Nephron (organoid): ENCODE measurements around the gene PPM1N.

Experiments used
- H3K27ac Mint-ChIP-seq, 3 experiments: 2 replicates each; pipeline ENCODE4 v1.8.0; 2020; ENCODE audit warnings: mixed read lengths in 3 of 3, mild to moderate bottlenecking in 2 of 3, moderate library complexity in 1 of 3
- H3K27me3 Mint-ChIP-seq: 2 replicates; pipeline ENCODE4 v1.8.0; 2021; ENCODE audit warnings: low read depth, mild to moderate bottlenecking, moderate library complexity, mixed read lengths
- H3K36me3 Mint-ChIP-seq: 2 replicates; pipeline ENCODE4 v1.8.0; 2020; ENCODE audit warnings: low read depth, mixed read lengths
- H3K4me1 Mint-ChIP-seq: 2 replicates; pipeline ENCODE4 v1.8.0; 2020; ENCODE audit warnings: mixed read lengths
- H3K4me3 Mint-ChIP-seq, 3 experiments: 2 replicates each; pipeline ENCODE4 v1.8.0; 2020; ENCODE audit warnings: mild to moderate bottlenecking in 3 of 3, mixed read lengths in 3 of 3, moderate library complexity in 2 of 3
- H3K9me3 Mint-ChIP-seq: 2 replicates; pipeline ENCODE4 v1.8.0; 2020; ENCODE audit warnings: mixed read lengths
- CTCF ChIP-seq, 3 experiments: fragments of 200-600 bp; sonication (generic); IDR thresholded peaks; one replicate each; pipeline ENCODE4 v1.5.0; 2021; ENCODE audit warnings: antibody characterized with exemption in 3 of 3; ENCODE audit not compliant: unreplicated experiment in 3 of 3

The PPM1N gene

GRCh38 chr19:45474606-45475521 lies 23.4 kb upstream of the PPM1N start:
- Mint-ChIP-seq H3K4me3 (peak overlapping the region in 1 of 3 experiments; percentile 57), H3K27me3 (peaks cover 72% of the 10 kb centered on the region), H3K27ac (no peak overlapping the region), H3K9me3 (no peaks in the 10 kb centered on the region), H3K4me1 (peaks cover 15% of the 10 kb centered on the region), H3K36me3 (no peaks in the 10 kb centered on the region)
- TF ChIP-seq CTCF (IDR thresholded peaks at IDR 0.05; ENCODE audit: unreplicated experiment in 3 of 3), result no peak

DNA sequence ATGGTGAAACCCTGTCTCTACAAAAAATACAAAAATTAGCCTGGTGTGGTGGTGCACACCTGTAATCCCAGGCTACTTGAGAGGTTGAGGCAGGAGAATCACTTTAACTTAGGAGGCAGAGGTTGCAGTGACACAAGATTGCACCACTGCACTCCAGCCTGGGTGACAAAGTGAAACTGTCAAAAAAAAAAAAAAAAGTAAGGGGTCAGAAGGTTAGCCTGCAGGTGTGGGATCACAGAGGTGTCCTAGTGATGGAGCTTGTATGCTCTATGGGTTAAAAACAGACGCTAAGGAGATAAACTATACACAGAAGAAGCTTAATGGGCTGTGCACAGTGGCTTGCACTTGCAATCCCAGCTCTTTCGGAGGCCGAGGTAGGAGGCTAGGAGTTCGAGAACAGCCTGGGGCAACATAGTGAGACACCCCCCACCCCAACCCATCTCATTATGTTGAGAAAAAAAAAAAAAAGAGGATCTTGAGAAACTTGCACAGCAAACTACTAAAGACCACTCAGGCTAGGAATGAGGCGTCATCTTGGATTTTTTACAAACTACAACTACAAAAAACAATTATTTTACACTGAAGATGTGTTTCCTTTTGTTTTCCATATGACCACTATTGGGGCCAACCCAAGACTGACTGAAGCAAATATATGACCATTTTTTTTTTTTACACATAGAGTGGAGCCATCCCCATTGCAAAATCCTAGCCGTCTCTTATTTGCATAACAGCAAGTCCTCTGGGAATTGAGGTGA lies 22.5 kb upstream of the PPM1N start:
- TF ChIP-seq CTCF (IDR thresholded peaks at IDR 0.05; ENCODE audit: unreplicated experiment in 3 of 3), result no peak
- H3K27ac Mint-ChIP-seq, result no peak overlapping the region
- no peaks in the 10 kb centered on the region for H3K36me3 Mint-ChIP-seq
- H3K27me3 Mint-ChIP-seq, result peaks cover 66% of the 10 kb centered on the region
- H3K4me1 Mint-ChIP-seq, result peaks cover 15% of the 10 kb centered on the region
- peak overlapping the region in 1 of 3 experiments; percentile 63 for H3K4me3 Mint-ChIP-seq
- H3K9me3 Mint-ChIP-seq, result no peaks in the 10 kb centered on the region

DNA sequence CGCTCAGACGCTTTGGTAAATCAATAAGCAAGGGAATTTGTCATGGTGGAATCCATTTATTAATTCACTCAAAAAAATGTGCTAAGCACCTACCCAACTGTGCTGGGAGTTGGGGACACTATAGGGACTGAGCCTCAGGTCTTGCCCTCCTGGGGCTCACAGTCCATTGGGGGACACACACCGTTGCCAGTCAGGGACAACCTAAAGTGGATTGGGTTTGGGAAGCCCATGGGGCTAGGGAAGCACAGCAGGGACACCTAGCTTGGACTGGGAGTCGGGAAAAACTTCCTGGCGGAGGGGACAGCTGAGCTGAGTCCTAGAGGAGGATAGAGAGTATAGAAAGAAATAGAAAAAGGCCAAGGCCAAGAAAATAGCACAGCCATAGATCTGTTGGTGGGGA lies 21.9 kb upstream of the PPM1N start:
- Mint-ChIP-seq H3K27me3 (peaks cover 62% of the 10 kb centered on the region), H3K27ac (peak overlapping the region in 1 of 3 experiments; percentile 60), H3K36me3 (no peaks in the 10 kb centered on the region), H3K9me3 (no peaks in the 10 kb centered on the region), H3K4me3 (peak overlapping the region; percentile 51 to 63 (median 60)), H3K4me1 (peaks cover 15% of the 10 kb centered on the region)
- TF ChIP-seq CTCF (IDR thresholded peaks at IDR 0.05; ENCODE audit: unreplicated experiment in 3 of 3), result no peak

DNA sequence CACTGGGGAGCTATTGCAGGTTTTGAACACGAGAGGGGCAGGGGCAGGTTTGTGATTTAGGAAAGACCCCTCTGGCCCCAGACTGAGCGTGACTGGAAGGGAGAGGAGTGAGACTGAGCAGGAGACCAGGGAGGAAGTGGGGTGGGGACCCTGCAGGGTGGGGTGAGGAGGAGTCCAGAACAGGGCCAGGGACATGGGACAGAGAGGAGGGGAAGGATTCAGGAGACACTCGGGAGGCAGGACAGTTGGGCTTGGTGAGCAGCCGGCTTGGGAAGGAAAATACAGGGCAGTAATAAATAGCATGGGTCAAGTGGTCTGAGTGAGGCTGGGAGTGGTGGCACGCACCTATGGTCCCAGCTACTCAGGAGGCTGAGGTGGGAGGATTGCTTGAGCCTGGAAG lies 21.1 kb upstream of the PPM1N start:
- peaks cover 15% of the 10 kb centered on the region for H3K4me1 Mint-ChIP-seq
- no peaks in the 10 kb centered on the region for H3K36me3 Mint-ChIP-seq
- H3K27me3 Mint-ChIP-seq, result peaks cover 54% of the 10 kb centered on the region
- TF ChIP-seq CTCF (IDR thresholded peaks at IDR 0.05; ENCODE audit: unreplicated experiment in 3 of 3), result no peak
- H3K9me3 Mint-ChIP-seq, result no peaks in the 10 kb centered on the region
- H3K4me3 Mint-ChIP-seq, result peak overlapping the region; percentile 66 to 74 (median 71)
- peak overlapping the region in 2 of 3 experiments; percentile 41 to 45 for H3K27ac Mint-ChIP-seq

DNA sequence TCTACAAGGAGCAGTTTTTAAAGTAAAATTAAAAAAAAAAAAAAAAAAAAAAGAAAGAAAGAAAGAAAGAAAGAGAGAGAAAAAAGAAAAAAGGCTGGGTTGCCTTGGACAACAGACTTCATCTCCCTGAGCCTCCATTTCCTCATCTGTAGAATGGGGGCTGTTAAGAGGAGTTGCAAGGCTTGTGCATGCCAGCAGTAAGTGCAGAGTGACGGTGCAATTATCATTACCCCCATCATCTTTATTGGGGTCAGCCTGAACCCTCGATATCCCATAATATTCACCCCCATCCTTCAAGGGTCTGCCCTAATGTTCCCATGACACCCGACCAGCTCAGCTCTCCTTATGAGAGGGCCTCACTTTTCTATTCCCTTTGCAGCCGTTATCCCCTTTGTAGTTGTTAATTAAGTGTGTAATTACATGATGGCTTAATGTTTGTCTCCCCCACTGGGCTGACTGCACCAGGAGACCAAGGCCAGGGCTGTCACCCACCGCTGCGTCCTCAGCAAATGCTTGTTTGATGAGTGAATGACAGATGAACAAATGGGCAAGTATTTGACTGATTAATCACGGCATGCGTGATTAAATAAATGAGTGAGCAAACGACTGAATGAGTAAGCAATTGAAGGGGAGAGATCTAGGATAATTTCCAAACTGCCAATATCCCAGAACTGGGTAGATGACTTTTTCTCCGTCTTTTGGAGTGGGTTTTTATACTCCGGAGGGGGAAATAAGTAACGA lies 20.4 kb upstream of the PPM1N start:
- peak overlapping the region; percentile 74 to 91 (median 89) for H3K4me3 Mint-ChIP-seq
- H3K4me1 Mint-ChIP-seq, result peaks cover 11% of the 10 kb centered on the region
- no peaks in the 10 kb centered on the region for H3K9me3 Mint-ChIP-seq
- TF ChIP-seq CTCF (IDR thresholded peaks at IDR 0.05; ENCODE audit: unreplicated experiment in 3 of 3), result peak in 1 of 3 experiments; percentile 56
- H3K27ac Mint-ChIP-seq, result peak overlapping the region; percentile 99 to 100 (median 100)
- H3K27me3 Mint-ChIP-seq, result peaks cover 47% of the 10 kb centered on the region
- no peaks in the 10 kb centered on the region for H3K36me3 Mint-ChIP-seq
